ENCODE results near the gene NACC2. TPM values are rescaled to one million over a fixed set of nuclear protein-coding genes. Genes with fewer than 3 reads are reported as not detected.
A peak's percentile ranks its signal among the peaks of the same experiment; 100 is the strongest.

The NACC2 gene
- total RNA-seq, 5 donors from 2014 or later (not counting 1 experiment from before 2014, with no cell fraction given), result 4.2 to 11.7 (median 11.3) TPM

GRCh38 chr9:136051453-136051836, 43.6 kb downstream of the NACC2 start:
- WGBS (ENCODE audit: insufficient coverage), result 1% methylated on average over 41 of the region's 47 CpGs
- POLR2A ChIA-PET, result no interaction called here
- Mint-ChIP-seq H3K27ac (no peak overlapping the region), H3K36me3 (no peaks in the 10 kb centered on the region), H3K4me1 (peaks cover 0 to 25% (median 22%) of the 10 kb centered on the region in 3 donors), H3K27me3 (peaks cover 6 to 17% of the 10 kb centered on the region in 2 donors), H3K9me3 (no peaks in the 10 kb centered on the region), H3K4me3 (peak overlapping the region in 1 of 3 donors; percentile 71)
- H3K27me3 ChIP-seq (replicated peaks in 1 of 2; ENCODE audit: control insufficient read depth in 2 of 2, extremely low read depth in 1 of 2, insufficient read depth in 2 of 2, low read length in 1 of 2), result peaks cover 0 to 54% of the 10 kb centered on the region in 2 experiments
- no peak overlapping the region for H3K27ac ChIP-seq (ENCODE audit: low read length)
- DNase-seq (no peak), ATAC-seq (replicated peaks in 1 of 4) (peak; percentile 13 to 28 (median 17))
- peaks cover 0 to 52% of the 10 kb centered on the region in 2 experiments for H3K4me1 ChIP-seq (ENCODE audit: control insufficient read depth in 1 of 2, extremely low read depth in 1 of 2, insufficient read depth in 2 of 2, low read length in 2 of 2)
- H3K9me3 ChIP-seq, result no peaks in the 10 kb centered on the region
- CTCF ChIA-PET, result interaction anchor here in 1 of 2 donors (1.4 kb wide), 1 partner anchor 86 kb away, joined by 4 read pairs; no protein-coding TSS in a partner anchor
- H3K36me3 ChIP-seq (ENCODE audit: control insufficient read depth in 2 of 2, extremely low read depth in 1 of 2, insufficient read depth in 1 of 2, low read length in 1 of 2), result peaks cover 0 to 4% of the 10 kb centered on the region in 2 donors
- H3K4me3 ChIP-seq (ENCODE audit: control insufficient read depth in 1 of 2, extremely low read depth in 1 of 2, low read length in 1 of 2), result no peak overlapping the region

DNA sequence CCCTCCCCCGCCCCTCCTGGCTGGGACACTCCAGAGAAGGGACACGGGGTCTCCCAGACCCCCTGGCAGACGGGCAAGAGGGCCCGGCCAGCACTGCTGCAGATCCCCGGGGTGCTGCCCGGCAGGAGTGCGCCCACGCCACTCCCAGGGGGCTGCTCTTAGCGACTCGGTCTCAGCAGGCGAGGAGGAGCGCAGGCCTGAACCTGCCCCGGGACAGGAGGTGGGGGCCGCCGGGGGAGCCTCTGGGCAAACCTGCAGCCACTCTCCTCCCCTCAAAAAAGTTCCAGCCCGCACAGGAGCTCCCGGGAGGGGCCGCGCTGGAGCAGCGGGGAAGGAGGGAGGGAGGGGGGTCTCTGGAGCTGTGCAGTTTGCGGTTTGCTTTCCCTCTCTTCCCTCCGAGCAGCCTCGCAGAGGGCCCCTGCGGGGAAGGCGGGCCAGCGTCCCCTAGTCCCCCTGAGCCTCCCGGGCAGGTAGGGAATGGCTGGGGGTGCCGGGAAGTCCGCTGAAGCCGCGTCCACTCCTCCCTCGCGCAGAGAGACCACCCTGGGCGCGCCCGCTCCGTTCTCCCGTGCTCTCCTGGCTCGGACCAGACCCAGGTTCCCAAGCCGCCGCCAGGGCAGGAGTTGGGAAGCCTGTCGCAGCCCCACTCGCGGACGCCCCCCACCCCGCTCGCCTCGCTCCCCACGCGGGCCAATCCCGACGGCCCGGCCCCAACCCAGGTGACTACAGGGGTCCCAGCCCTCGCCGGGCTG, 44.2 kb downstream of the NACC2 start:
- Mint-ChIP-seq H3K27ac (no peak overlapping the region), H3K4me3 (no peak overlapping the region), H3K4me1 (peaks cover 0 to 25% (median 22%) of the 10 kb centered on the region in 3 donors), H3K36me3 (no peaks in the 10 kb centered on the region), H3K27me3 (peaks cover 6 to 17% of the 10 kb centered on the region in 2 donors), H3K9me3 (no peaks in the 10 kb centered on the region)
- Histone ChIP-seq H3K4me1 (ENCODE audit: control insufficient read depth in 1 of 2, extremely low read depth in 1 of 2, insufficient read depth in 2 of 2, low read length in 2 of 2) (peaks cover 0 to 47% of the 10 kb centered on the region in 2 experiments), H3K27ac (ENCODE audit: low read length) (no peak overlapping the region), H3K4me3 (ENCODE audit: control insufficient read depth in 1 of 2, extremely low read depth in 1 of 2, low read length in 1 of 2) (no peak overlapping the region), H3K9me3 (no peaks in the 10 kb centered on the region), H3K27me3 (replicated peaks in 1 of 2; ENCODE audit: control insufficient read depth in 2 of 2, extremely low read depth in 1 of 2, insufficient read depth in 2 of 2, low read length in 1 of 2) (peaks cover 0 to 49% of the 10 kb centered on the region in 2 experiments), H3K36me3 (ENCODE audit: control insufficient read depth in 2 of 2, extremely low read depth in 1 of 2, insufficient read depth in 1 of 2, low read length in 1 of 2) (peaks cover 0 to 4% of the 10 kb centered on the region in 2 donors)
- ChIA-PET CTCF (interaction anchor here in 1 of 2 donors (1.4 kb wide), 1 partner anchor 85 kb away, joined by 4 read pairs; no protein-coding TSS in a partner anchor), POLR2A (no interaction called here)
- DNase-seq (no peak), ATAC-seq (replicated peaks in 1 of 4) (no peak)
- WGBS (ENCODE audit: insufficient coverage), result 18% methylated on average over 41 of the region's 55 CpGs

DNA sequence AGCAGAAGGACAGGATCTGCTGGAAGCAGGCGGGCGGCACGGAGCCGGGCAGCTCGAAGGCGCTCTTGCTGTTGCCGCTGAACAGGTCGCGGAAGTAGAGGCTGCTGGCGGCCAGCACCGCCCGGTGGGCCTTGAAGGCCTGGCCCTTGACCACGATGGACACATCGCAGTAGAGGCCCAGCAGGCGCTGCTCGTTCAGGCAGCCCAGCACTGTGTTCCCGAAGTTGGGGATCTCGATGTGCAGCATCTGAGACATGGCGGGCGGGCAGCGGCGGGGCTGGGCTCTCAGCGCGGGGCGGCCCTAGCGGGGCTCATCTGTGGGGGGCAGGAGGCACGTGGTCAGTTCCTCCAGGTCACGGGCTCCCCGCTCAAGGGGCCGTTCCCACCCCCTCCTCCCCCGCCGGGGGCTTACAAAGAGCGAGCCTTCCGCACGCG, 44.8 kb downstream of the NACC2 start:
- no peak overlapping the region for H3K4me3 ChIP-seq (ENCODE audit: control insufficient read depth in 1 of 2, extremely low read depth in 1 of 2, low read length in 1 of 2)
- Mint-ChIP-seq H3K4me1 (peaks cover 0 to 19% (median 16%) of the 10 kb centered on the region in 3 donors), H3K27ac (no peak overlapping the region), H3K4me3 (no peak overlapping the region), H3K27me3 (peaks cover 6 to 13% of the 10 kb centered on the region in 2 donors), H3K9me3 (no peaks in the 10 kb centered on the region), H3K36me3 (no peaks in the 10 kb centered on the region)
- POLR2A ChIA-PET, result no interaction called here
- peaks cover 0 to 43% of the 10 kb centered on the region in 2 experiments for H3K27me3 ChIP-seq (replicated peaks in 1 of 2; ENCODE audit: control insufficient read depth in 2 of 2, extremely low read depth in 1 of 2, insufficient read depth in 2 of 2, low read length in 1 of 2)
- CTCF ChIA-PET, result no interaction called here
- H3K4me1 ChIP-seq (ENCODE audit: control insufficient read depth in 1 of 2, extremely low read depth in 1 of 2, insufficient read depth in 2 of 2, low read length in 2 of 2), result peaks cover 0 to 41% of the 10 kb centered on the region in 2 experiments
- no peaks in the 10 kb centered on the region for H3K9me3 ChIP-seq
- peaks cover 0 to 5% of the 10 kb centered on the region in 2 donors for H3K36me3 ChIP-seq (ENCODE audit: control insufficient read depth in 2 of 2, extremely low read depth in 1 of 2, insufficient read depth in 1 of 2, low read length in 1 of 2)
- DNase-seq (no peak), ATAC-seq (replicated peaks in 1 of 4) (no peak)
- 94% methylated on average over 28 of the region's 36 CpGs for WGBS (ENCODE audit: insufficient coverage)
- H3K27ac ChIP-seq (ENCODE audit: low read length), result no peak overlapping the region

DNA sequence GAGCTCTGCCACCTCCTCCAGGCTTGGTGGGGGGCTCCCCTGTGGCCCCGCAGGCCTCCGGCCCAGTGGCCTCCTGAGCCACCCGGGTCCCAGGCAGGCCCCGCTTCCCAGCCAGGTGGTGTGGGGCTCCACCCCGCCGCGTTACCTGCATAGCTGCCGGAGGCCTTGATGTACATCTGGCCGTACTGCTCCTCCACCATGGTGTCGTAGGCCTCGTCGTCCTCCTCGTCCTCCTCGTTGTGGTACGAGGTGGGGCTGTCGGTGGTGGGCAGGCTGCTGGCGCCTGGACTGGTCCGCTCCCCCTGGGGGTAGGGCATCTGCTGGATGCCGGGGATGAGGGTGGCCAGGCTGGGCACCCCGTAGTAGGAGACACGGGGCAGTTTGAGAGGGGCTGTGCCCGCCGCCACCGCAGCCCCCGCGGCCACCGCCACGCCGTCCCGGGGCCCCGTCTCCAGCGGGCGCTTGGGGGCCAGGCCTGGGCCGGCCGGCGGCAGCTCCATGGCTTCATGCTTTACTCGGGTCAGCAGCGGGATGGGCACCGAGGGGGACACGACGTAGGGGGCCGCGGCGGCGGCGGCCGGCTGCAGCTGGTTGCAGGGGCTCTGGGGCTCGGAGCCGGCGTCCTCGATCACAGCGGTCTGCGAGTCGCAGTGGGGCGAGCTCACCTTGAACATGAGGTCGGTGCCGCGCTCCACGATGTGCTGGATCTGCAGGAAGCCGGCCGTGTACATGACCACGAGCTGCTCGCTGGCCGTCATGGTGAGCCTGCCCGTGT, 45.4 kb downstream of the NACC2 start:
- DNase-seq (no peak), ATAC-seq (replicated peaks in 1 of 4) (no peak)
- WGBS (ENCODE audit: insufficient coverage), result 94% methylated on average over 65 of the region's 65 CpGs
- Mint-ChIP-seq H3K27me3 (peaks cover 6 to 9% of the 10 kb centered on the region in 2 donors), H3K27ac (no peak overlapping the region), H3K4me3 (no peak overlapping the region), H3K9me3 (no peaks in the 10 kb centered on the region), H3K4me1 (peaks cover 0 to 17% (median 15%) of the 10 kb centered on the region in 3 donors), H3K36me3 (no peaks in the 10 kb centered on the region)
- peaks cover 0 to 39% of the 10 kb centered on the region in 2 experiments for H3K4me1 ChIP-seq (ENCODE audit: control insufficient read depth in 1 of 2, extremely low read depth in 1 of 2, insufficient read depth in 2 of 2, low read length in 2 of 2)
- POLR2A ChIA-PET, result no interaction called here
- peaks cover 0 to 37% of the 10 kb centered on the region in 2 experiments for H3K27me3 ChIP-seq (replicated peaks in 1 of 2; ENCODE audit: control insufficient read depth in 2 of 2, extremely low read depth in 1 of 2, insufficient read depth in 2 of 2, low read length in 1 of 2)
- CTCF ChIA-PET, result no interaction called here
- no peak overlapping the region for H3K27ac ChIP-seq (ENCODE audit: low read length)
- H3K4me3 ChIP-seq (ENCODE audit: control insufficient read depth in 1 of 2, extremely low read depth in 1 of 2, low read length in 1 of 2), result no peak overlapping the region
- no peaks in the 10 kb centered on the region for H3K9me3 ChIP-seq
- H3K36me3 ChIP-seq (ENCODE audit: control insufficient read depth in 2 of 2, extremely low read depth in 1 of 2, insufficient read depth in 1 of 2, low read length in 1 of 2), result peaks cover 0 to 6% of the 10 kb centered on the region in 2 donors

DNA sequence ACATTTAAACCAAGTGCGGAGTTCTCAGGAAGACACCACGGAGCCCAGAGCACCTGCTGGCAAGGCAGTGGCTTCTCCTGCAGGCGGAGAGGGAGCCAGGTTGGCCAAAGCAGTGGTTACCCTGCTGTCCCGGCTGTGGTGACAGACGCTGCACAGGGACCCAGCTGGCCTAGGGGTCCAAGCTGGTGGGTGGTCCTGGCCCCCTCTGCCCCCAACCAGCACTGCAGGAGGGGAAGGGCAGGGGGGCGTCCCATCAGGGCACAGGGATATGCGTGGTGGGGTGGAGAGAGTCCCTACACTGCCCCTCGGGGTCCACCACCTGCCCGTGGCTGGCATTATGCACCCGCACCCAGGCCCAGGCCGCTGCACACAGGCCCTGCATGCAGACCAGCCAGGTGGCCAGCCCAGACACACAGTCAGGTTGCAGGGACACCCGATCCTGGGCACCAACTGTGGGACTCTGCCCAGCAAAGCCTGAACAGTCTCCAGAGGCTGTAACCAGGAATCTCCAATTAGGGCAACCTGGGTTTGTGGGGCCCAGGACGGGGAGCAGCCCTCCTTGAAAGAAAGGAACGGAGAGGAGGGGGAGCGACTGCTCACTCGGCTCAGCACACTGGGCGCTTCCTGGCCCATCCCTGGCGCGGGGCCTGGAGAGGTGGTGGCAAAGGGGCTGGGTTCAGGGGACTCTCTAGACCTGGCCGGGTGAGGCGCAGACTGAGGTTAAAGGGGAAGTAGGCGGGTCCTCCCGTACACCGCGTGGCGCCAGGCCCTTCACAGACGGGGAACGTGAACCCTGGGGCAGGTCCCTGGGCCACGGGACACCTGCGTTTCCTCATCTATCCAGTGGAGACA, 46.3 kb downstream of the NACC2 start:
- peaks cover 5 to 6% of the 10 kb centered on the region in 2 donors for H3K27me3 Mint-ChIP-seq
- peaks cover 0 to 28% of the 10 kb centered on the region in 2 experiments for H3K27me3 ChIP-seq (replicated peaks in 1 of 2; ENCODE audit: control insufficient read depth in 2 of 2, extremely low read depth in 1 of 2, insufficient read depth in 2 of 2, low read length in 1 of 2)
- no peak overlapping the region for H3K4me3 ChIP-seq (ENCODE audit: control insufficient read depth in 1 of 2, extremely low read depth in 1 of 2, low read length in 1 of 2)
- no peak for ATAC-seq (replicated peaks in 1 of 4)
- no peak overlapping the region for H3K27ac Mint-ChIP-seq
- ChIA-PET POLR2A (no interaction called here), CTCF (no interaction called here)
- H3K36me3 ChIP-seq (ENCODE audit: control insufficient read depth in 2 of 2, extremely low read depth in 1 of 2, insufficient read depth in 1 of 2, low read length in 1 of 2), result peaks cover 0 to 6% of the 10 kb centered on the region in 2 donors
- DNase-seq, result no peak
- H3K36me3 Mint-ChIP-seq, result no peaks in the 10 kb centered on the region
- H3K27ac ChIP-seq (ENCODE audit: low read length), result no peak overlapping the region
- peaks cover 0 to 14% (median 9%) of the 10 kb centered on the region in 3 donors for H3K4me1 Mint-ChIP-seq
- WGBS (ENCODE audit: insufficient coverage), result 86% methylated on average over 27 of the region's 30 CpGs
- peaks cover 0 to 32% of the 10 kb centered on the region in 2 experiments for H3K4me1 ChIP-seq (ENCODE audit: control insufficient read depth in 1 of 2, extremely low read depth in 1 of 2, insufficient read depth in 2 of 2, low read length in 2 of 2)
- H3K9me3 Mint-ChIP-seq, result no peaks in the 10 kb centered on the region
- no peak overlapping the region for H3K4me3 Mint-ChIP-seq
- no peaks in the 10 kb centered on the region for H3K9me3 ChIP-seq

Measured in T-cell (primary cell).